GM18511 (cell line): ENCODE results near the gene CFAP61.

Experiments
- ATAC-seq: cut with Tn5 transposase; IDR thresholded peaks from one replicate; pipeline ENCODE4 v1.9.1; 2021; ENCODE audit warnings: mild to moderate bottlenecking, moderate library complexity; ENCODE audit not compliant: unreplicated experiment

Gene CFAP61

DNA sequence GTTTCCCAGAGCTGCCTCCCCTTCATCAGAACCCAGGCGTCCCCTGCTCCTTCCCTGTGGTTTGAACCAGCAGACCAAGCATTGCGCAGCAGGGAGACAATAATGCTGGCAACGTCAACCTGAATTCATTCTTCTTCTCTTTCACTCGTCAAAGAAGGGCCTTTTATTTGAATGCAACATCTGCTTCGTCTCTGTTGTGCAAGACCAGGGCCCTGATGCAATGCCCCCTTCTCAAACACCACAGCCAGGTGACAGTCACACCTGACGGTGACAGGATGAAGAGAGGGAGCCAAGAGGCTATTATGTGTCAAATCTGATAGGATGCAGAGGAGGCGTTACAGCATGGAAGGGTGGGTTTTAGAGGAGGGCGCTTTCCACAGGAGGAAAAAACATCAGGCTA, 323.5 kb downstream of the CFAP61 start:
- ATAC-seq, result no peak

GRCh38 chr20:20386192-20386591, 333.9 kb downstream of the CFAP61 start:
- ATAC-seq, result no peak

- no peak for ATAC-seq
Measured at GRCh38 chr20:20390393-20390792, 338.1 kb downstream of the CFAP61 start.

DNA sequence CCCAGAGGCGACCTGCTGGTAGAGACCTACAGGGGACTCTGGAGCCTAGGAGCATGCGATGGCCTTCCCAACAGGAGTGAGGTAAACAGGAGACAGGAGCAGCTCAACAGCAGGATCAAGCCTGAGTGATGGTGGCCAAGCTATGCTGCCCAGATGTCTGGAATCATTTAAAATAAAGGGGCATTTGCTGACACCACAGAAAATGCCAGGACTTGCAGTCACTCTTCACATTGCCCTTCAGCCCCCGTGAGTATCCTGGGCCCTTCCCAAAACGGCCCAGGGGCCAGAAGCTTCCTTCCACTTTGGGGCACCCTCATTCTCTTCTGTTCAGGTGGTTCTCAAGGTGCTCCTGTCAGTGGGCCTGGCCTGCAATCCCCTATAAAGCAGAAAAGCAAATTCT, 338.8 kb downstream of the CFAP61 start:
- ATAC-seq, result no peak

DNA sequence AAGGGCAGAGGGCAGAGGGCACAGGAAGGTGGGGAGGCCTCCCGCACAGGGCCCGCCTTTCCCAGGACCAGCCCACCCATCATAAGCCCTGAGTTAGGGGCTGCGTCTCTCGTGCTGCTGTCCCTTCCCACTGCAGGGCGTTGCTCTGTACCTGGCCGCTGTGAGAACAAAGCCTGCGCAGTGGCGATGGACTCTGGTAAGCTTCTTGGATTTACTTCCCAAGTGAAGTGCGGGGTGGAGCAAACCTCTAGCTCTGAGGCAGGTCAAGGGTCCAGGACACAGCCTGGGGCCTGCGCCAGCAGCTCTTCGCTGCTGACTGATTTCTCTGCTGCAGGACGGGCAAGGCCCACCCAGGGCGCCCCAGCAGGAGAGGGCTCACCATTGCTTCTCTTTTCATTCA, 339.4 kb downstream of the CFAP61 start:
- no peak for ATAC-seq

- no peak for ATAC-seq
Measured at GRCh38 chr20:20393207-20394120, 341.1 kb downstream of the CFAP61 start.

DNA sequence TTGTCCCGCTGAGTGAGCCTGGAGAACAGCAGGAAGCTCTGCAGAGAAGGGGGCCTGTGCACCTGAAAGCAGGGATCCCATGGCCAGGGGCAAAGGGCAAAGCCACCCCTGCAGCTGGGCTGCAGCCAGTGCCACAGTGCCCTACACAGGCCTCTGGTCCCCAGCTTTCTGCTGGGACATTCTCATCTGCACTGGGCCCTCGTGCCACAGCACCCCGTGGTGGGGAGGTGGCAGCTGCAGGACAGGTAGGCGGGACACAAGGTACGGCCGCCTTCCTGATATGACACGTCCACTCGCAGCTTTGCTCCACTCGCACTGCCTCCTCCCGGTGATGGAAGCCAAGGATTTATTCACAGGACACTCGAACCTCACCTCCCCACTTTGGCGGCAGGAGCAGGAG, 342.8 kb downstream of the CFAP61 start:
- ATAC-seq, result no peak

DNA sequence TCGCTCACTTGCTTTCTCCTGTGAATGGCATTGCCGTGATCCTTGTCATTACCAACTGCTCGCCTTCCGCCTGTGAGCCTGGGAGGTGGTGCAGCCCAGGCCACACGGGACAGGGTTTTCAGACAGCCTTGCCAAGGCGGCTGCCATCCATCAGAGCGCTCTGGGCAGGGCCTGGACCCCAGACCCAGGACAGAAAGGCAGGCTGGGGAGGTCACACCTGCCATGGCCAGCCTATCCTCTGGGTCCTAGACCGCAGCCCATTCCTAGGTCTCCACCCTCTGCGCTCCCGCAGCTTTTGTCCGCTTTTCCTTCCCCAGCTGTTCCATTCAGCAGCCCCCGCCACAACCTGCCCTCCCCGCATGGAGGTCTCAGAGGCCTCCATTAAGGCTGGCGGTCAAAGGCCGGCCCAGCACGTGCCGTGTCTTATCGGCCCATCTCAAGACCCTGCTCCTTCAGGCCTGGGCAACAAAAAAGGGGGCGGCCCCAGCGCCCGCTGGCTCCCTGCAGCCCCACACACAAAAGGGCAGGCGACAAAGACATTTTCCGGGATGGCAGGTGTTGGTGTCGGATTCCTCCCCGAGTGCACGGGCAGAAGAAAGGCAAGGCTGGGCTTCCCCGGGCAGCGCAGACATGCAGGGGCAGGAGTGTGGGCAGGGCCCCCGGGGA, 343.7 kb downstream of the CFAP61 start:
- no peak for ATAC-seq

DNA sequence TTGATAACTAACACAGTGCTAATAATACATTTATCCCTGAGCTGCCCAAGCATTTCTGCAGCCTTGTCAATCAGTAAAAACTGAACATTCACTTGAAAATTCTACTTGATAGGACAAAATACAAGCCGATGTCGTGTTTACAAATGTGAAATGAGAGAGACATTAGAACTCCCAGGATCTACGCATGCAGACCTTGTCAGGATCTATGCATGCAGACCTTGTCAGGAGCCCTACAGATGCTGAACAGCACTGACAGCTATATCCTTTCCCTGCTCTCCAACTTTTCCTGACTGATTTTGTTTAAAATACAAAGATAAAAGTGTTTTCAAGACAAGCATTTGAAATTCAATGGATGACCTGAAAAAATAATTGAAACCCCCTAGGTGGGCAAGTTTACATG, 344.5 kb downstream of the CFAP61 start:
- no peak for ATAC-seq

GRCh38 chr20:20398123-20398522, 345.8 kb downstream of the CFAP61 start:
- ATAC-seq, result no peak

- ATAC-seq, result no peak
Measured at GRCh38 chr20:20399531-20400500, 347.5 kb downstream of the CFAP61 start.

DNA sequence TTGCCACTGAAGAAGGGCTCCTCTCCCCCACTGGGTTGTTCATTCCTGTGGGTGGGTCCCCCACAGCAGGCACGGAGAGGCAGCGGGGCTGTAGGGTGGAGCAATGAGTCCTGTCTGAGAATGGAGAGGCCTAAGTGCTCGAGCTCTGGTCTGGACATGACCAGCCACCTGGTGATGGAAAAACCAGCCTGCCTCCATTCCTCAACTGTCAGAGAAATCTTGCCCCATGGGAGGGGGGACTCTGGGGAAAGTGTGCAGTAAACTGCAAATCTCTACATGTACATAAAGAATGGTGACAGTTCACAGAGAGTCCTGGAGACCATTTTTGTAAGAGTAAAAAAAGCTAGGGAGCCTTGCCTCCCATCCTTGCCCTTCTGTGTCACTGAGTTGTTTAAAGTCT, 349.7 kb downstream of the CFAP61 start:
- no peak for ATAC-seq

GRCh38 chr20:20404633-20405032, 352.3 kb downstream of the CFAP61 start:
- no peak for ATAC-seq

DNA sequence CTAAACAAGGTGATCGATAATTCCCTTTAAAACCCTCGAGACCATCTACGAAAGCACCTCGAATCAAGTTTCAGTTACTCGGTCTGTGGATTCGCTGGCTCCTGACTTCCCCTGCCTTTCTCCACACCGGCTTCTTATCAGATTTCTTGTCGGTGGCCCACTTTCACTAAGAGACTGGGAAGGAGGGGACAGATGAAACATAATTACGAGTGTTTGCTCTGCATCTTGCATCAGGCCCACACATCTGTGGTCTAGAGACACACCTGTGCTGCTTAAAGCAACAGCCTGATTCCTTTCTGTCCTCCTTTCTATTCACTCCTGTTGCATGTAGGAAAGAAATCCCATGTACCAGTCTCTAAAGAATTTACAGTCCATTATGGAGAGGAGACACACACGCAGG, 353.3 kb downstream of the CFAP61 start:
- no peak for ATAC-seq

DNA sequence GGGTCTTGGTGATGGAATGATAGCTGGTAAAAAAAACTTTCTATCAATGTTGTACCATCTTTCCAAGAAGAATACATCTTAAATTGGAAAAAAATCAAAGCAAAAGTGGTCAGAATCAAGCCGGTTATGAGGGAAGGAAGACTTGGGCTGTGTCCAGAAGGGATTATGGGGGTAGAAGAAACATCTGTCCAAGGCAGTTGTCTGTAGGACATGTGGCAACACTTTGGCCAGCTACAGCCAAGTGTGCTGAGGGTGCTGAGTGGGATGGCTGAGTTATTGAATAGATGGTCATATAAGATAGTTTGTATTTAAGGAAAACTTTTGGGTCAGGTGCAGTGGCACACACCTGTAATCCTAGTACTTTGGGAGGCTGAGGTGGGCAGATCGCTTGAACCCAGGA, 354.0 kb downstream of the CFAP61 start:
- ATAC-seq, result no peak

DNA sequence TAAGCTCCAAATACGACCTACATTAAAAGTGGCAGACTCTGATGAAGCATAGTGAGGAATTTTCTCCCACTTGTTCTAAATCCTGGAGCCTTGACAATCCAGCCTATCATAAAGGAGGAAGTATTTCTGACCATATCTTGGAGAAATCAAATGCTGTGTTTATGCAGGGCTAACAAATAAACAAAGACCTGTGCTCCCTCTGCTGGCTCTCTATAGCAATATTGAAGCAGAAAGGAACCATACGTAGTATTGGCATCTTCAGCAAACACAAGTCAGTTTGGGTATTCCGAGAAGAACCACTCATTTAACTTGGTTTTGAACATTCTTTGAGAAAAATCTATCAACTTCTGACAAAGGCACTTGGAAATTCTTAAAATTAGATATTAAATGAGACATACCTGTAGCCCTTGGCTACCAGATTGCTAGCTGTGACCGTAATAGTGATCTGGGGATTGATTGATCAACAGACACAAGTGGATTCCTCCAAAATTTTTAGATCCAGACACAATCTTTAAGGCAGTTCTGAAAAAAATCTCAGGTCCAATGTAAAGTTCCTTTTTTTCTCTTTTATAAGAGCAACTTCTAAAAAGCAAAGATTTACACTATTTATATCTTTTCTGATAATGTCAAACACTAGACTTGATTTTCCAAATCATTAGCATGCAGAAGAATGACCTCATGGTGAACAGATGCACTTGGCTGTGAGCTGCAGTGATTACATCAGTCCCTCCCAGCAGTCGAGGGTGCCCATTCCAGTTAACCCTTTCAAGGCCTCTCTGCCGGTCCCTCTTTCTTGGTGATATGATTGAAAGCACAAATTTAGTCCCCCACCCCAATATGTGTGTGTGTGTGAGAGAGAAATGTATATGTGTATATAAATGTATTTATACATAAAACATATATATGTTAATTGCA, 355.8 kb downstream of the CFAP61 start:
- no peak for ATAC-seq

DNA sequence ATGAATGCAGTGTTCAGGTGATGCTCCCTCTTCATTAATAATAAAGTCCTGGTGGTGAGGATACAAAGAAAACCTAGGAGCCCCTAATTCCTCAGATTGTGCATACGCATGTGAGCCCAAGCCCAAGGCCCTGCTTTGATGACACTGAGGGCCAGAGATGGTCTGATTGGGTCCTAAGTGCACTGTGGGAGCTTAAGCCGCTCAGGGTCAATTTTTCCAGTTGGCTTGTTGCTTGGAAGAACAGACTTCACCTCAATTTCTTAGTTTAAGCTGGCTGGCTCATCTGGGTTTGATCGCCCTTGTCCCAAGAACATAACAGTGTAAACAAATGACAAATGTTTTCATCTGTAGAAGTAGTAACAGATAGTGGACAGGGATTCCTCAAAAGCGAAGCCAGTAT, 357.0 kb downstream of the CFAP61 start:
- ATAC-seq, result no peak
